GM19035 (cell line): Measurements from ENCODE around the gene SSBP3.

Experiments
- ATAC-seq: cut with Tn5 transposase; IDR thresholded peaks from one replicate; pipeline ENCODE4 v1.9.1; 2021; ENCODE audit not compliant: unreplicated experiment

The SSBP3 gene

DNA sequence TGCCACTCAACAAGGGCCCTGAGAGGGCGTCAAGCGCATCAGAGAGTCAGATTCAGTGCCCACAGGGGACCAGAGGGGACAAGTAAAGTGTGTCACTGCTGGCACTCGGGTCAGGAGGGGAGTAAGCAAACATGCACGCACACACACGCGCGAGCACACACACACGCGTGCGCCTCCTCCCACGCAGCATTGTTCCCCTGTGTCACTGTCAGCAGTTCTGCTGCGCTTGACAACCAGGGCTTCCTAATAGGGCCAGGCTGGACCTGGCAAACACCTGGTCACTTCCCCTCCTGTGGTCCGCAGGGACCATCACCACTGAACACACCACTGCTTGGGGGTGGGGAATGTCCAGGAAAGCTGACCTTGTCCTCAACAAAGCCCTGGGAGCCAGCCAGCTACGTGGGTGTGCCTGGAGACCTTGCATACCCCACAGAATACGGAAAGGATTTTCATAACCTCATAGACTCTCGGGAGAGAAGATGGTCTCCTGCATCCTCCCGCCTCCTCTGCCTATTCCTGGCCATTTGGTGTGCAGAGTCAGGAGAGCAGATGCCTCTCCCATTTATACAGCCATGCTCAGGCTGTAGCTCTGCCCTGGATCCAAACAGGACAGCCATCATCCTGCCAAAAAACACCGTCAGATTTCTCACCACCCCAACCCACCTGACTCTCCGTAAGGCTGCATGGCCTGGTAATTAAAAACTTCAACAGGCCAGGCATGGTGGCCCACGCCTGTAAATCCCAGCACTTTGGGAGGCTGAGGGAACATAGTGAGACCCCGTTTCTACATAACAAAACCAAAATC, 73.2 kb downstream of the SSBP3 start:
- no peak for ATAC-seq

DNA sequence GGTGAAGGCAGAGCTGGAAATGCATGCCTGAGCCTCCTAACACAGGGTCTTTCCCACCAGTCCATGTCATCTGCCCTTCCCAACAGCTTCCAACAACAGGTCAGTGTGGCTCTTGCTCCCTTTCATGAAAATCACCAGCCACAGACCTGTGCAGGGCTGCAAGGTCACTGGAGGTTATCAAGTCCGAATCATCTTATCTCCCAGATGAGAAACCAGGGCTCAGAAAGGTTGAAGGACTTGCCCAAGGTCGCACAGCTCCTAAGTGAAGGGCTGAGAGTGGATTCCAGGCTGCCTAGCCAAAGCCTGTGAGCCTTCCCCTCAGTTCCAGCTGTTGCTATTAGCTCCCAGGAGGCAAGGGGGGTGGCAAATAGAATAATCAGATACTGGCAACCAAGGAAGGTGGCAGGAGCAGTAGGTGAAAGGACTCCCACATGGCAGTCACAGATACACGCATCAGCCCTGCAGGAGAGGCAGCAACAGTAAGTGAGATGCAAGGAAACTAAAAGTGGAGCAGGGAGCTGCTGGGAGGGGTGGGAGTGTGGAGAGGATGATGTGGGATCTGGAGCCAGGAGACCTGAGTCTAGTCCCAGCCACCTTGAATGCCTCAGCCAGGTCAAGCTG, 74.2 kb downstream of the SSBP3 start:
- ATAC-seq: no peak

DNA sequence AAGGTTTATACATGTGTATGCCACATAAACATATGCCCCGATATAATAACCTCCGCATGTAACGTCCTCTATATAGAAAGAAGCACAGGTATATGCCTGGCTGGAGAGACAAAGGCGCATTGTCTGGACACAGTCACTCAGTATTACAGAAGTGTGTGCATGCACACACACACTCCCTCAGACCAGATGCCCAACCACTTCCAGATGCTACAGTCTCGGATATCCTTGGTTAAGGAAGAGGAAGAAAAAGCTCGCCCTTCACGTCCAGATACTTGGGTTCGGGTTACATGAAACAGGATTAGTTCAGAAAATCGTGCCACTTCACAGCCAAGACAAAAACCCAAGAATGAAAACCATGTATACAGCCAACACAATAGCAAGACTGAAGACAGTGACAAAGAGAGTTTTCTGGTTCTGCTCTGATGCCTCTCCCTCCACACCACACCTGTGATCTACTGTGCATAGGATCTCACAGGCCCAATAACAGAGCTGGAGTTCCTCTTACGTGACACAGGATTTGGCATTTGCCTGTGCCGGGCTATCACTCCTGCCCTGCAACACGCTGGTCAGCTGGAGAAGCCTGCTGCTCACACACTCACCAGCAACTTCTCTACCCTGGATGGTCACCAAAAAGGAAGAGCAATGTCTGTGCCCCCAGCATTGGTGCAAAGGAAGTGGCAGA, 75.0 kb downstream of the SSBP3 start:
- no peak for ATAC-seq

DNA sequence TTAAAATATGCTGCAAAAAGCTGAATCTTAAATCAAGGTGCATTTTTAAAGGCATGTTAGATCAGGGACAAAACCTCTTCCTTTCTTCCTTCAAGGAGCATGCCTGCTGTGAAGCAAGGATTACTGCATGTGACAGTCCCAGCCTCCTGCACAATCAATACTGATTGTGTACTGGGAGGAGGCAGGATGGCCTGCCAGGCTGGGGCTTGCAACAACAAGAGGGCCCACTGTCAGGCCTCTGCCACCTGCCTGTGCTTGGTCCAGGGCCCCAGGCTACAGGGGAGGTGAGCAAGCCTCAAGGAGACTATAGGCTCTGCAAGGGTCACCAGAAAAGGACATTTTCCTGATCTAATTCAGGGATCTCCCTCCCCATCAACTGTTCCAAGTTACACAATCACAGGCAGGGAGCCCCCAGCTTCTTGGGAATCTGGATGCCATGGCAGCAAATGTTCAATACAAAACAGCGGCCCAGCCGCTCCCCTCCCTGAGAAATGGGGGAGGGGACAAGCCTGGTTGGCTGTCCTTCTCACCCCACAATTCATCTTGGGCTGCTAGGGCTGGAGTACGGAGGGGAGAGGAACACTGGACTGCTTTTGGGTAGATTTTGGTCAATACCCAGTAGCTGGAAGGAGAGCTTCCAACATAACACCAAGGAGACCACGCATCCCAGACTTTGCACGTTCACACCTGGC, 76.7 kb downstream of the SSBP3 start:
- ATAC-seq: no peak

DNA sequence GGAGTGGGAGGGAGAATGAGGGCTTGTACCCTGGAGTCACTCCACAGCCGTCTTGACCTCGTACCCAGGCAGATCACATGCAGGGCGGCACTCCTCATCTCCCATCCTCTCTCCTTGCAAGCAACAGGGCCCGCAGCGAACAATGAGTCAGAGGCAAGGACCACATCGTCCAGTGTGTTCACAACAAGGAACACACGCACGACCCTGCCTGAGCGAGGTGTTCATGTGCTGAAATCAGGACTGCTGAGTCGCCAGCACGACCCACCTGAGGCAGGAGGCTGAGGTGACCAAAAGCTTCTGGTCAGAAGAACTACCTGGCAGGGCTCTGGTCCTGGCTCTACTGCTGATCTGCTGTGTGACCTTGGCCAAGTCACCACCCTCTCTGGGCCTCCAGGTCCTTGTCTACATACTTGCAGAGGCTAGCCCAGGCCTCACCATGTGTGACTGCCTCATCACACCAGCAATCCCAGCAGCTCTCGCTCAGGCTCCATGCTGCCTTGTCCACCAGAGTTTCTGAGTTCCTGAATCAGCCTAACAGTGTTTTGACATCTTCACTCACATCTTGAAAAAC, 78.0 kb downstream of the SSBP3 start:
- no peak for ATAC-seq

DNA sequence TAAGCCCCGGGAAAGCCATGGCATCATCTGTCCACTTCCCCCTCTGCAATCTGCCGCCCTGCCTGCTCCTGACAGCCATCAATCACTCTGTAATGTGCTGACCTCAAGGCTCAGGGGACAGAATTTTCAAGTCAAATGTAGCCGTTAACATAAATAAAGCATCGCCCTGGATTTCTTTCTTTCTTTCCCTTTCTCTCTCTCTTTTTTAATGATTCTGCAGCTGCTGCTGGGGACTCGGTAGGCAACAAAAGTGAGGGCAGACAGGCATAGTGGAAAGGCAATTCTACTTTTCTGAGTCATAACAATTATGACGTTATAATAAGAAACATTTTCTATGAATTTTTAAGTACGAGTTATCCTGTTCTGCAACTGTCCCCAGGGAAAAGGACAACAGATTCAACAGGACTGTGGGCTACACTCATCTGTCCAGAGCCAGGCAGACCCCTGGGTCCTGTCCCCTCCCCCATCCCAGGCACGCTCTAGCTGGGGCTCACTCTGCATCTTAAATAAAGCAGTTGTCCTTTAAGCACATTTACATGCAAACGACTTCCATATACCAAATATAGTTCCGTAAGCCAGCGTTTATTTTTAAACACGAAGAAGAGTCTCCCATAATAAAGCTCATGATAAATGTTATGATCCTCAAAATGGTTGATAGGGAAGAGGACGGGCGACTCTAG, 78.7 kb downstream of the SSBP3 start:
- no peak for ATAC-seq

DNA sequence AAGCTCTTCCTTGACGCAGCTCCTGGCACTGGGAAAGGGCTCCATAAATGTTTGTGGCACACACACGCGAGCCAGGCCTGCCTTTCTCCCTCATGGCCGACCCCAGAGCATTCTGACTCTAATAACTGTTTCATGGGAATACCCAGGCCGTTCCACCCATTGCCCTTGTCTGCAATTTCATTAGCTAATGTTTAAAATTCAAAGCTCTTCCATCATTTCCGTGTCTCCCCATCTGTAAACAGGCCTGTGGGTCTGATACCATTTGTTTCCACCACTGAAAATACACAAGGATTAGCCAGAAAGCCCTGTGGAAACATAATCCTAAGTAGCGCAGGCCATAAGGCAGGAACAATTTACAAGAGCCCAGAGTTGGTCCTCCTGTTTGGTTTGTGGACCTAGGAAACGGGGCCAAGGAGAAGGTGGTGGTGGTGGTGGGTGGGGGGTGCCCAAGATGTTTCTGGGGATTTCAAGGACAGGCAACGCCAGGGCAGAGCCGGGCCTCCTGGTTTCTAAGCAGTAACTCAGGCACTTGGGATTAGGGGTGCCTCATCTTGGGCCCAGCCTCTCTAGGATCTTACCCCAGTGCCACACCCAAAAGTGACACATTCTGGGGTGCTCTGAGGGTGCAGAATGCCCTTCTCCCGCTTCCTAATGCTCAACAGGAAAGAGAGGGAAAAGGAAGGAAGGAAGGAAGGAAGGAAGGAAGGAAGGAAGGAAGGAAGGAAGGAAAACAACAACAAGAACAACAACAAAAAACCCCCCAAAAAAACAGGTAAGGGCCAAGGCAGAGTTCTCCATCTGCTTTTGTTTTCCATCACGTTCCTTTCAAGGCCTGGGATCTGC, 79.4 kb downstream of the SSBP3 start:
- no peak for ATAC-seq

DNA sequence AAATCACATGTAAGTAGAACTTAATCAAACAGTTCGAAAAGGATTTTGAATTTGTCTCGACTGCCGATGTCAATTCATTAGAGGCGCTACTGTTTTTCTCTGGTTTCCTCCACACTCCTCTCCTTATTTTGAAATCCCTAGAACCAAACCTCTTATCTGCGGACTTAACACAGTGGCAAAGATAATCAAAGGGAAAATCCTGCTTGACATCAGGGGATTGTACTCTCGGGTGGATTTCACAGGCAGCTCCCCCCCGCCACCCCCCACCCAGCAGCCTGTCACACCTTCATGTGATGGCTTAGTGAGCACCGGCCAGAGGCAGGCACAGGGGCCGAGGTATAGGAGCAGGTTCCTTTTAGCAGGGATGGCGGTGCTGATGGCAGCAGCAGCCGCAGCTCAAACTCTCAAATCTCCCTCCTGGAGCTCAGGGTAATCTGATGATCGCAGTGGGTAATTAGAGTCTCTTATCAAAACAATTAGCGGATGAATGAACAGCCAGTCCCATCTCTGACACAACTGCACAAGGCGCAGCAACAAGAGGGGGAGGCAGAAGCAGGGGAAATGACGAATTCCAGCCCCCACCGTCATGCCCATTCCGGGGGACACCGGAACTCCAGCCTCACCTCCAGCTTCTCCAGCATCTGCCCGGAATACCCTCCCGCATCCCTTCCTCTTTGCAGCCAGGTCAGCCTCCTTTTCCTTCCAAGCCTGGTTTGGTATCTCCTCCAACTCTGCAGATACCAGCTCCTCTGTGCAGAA, 80.3 kb downstream of the SSBP3 start:
- no peak for ATAC-seq

DNA sequence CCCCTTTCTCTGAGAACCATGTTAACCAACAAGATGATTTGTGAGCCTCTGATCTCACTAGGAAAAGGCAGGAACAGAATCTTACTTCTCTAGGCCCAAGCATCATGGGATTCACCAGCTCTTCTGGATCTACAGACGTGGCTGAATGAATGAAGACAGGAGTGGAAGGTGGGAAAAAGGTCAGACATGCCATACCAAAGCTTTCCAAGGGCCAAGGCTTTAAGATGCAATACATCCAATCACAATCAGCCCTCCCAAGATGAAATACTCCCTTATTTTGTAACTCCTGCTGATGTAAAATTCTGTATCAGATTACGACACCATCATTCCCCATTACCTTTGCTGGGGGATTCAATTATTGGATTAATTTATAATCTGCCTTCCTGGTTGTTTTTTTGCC, 80.9 kb downstream of the SSBP3 start:
- ATAC-seq: no peak

DNA sequence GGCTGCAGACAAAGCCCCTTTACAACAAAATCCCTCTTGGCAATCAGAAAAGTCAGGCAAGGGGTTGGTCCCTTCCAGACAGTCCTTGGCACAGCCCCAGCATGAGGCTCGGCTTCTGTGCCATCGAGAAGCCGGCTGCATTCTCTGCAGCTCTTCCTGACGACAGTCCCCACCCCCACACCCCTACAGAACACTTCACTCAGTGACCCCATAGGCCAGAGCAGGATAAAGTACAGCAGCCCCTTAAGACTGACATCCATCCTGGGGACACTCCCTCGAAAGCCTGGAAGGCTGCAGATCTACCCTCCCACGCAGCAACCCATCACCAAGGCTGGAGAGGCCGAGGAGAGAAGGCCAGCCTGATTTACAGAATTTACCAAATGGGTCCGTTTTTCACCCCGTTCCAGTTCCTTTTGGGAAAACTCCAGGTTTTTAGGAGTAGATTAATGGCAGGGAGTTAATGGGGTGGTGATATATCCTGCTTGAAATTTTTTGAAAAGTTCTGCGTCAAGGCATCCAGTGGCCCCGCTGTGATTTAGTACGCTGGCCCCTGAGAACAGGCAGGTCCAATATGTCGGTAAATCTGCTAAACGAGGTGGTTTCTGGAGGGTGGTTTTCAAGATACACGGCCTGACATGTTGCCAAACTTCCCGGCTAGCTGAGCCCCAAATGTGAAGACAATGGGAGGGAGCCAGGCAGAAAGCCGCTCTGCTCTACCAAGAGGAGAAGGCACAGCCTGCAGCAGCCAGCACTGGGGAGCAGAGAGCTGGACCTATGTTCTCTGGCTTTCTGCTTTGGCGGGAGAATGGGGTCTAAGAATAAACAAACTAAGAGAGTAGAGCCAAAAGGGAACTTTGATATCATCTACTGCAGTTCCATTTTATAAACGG, 81.7 kb downstream of the SSBP3 start:
- no peak for ATAC-seq

DNA sequence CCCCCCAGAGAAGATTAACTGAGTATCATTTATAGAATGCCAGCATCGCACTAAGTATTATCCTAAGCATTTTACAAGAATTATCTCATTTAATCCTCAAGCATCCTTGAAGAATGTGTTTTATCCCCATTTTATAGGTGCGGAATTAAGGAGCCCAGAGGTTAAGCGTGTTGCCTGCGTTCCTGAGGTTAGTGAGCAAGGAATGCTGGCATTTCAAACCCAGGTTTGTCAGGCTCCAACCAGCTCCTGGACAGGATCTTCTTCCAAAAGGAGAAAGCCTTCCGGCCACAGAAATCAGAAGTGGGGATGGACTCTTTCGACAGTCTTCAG, 82.3 kb downstream of the SSBP3 start:
- ATAC-seq: no peak

DNA sequence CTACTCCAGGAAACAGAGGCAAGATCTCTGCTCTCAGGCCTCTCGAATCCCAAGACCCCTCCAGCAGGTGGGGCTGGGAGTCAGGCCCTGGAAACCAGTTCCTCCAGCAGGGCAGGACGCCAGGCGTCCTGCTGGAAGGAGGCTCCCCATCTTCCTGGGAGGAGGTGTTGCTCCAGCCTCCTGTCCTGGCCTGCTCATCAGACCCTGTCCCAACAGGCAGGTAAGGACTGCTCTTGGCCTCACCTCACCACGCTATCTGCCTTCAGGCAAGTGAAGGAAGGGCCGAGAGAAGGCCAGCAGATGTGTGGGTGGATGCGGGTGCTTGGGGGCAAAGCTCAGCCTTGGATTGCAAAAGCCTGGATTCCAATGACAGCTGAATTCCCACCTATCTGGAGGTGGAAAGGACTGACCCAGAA, 82.9 kb downstream of the SSBP3 start:
- no peak for ATAC-seq

DNA sequence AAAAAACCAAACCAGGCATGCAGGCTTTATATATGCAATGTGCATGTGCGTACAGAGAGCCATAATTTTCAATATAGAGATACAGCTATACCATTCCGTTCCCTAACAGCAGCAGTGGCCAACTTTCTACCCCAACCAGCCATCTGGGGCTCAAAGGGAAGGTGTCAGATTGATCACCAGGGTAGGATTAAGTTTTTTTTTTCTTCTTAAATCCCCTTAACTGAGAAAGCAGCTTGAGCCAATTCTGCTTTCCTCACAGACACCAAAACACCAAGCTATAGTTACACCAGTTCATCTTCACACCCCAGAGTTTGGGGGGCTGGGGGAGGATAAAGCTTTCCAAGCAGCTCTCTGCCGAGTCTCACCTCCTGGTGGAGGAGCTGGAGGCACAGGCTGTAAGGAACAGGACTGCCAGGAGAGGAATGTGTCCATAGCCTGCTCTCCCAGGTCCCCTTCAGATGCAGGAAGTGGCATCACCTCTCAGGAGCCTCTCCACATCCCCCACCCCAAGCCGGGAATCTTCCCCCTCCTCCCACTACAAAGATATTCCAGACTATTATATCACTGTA, 87.9 kb downstream of the SSBP3 start:
- ATAC-seq: no peak

DNA sequence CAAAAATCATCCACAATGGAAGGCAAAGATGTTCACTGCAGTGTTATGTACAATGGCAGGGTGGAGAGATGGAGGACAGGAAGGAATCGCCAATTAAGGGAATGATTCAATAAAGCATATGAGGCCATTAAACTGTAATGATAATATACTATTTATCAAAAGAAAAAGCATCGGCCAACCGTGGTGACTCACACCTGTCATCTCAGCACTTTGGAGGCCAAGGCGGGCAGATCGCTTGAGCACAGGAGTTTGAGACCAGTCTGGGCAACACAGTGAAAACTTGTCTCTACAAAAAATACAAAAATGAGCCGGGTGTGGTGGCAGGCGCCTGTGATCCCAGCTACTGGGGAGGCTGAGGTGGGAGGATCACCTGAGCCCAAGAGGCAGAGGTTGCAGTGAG, 89.1 kb downstream of the SSBP3 start:
- ATAC-seq: no peak

DNA sequence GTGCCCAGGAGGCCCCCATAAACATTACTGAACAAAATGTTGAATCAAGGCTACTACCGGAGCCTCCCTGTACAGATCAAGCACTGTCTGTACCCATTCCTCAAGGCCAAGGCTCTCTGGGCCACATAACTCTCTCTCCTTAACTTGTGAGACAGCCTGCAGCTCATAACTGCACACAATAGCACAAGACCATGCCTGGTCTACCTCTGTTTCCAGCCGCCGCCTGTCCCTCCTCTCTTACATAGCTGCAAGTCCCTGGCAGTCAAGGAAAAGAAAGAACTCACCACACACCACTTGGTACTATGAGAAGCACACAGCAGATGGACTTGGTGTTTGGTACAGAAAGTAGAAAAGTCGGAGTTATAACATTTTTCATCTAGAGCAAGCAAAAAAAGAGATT, 91.1 kb downstream of the SSBP3 start:
- ATAC-seq: no peak

DNA sequence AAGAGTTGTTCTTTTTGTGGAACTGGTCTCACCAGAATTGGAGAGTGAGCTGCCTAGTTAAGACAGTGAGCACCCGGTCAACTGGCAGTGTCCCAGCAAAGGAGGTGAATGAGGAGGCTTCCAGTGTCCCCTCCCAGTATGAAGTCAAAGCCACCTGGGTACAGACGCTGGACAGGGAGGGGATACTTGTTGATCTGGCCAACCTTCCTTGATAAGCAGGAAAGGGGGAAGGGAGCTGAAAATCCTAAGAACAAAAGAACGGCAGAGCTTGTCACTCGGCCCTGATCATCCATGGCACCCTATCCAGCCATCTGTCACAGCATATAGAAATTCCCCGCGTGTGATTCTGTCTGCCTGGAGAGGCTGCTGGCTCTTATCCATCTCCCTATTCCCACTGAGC, 91.5 kb downstream of the SSBP3 start:
- no peak for ATAC-seq

DNA sequence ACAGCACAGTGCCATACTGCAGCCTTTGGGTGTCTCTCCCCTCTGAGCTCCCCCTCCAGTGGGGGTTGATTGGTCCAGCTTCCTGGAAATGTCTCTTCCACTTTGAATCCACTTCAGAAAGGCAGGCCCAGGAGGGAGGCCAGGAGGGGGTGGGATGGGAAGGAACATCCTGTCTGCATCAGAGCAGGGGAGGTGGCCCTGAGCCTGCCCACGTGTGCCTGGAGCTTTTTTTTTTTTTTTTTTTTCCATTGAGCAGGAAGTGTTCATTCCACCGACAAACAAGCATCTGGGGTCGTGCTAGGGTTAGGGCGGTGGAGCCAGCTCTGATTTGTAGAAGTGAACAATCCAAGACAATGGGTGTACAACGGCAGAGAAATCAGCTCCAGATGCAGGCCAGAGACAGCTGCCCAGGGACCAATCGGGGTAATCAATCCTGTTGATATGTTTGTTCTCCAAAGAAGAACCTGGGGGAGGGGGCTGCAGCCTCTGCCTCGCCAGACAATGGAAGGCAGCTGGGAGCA, 93.3 kb downstream of the SSBP3 start:
- ATAC-seq: no peak

DNA sequence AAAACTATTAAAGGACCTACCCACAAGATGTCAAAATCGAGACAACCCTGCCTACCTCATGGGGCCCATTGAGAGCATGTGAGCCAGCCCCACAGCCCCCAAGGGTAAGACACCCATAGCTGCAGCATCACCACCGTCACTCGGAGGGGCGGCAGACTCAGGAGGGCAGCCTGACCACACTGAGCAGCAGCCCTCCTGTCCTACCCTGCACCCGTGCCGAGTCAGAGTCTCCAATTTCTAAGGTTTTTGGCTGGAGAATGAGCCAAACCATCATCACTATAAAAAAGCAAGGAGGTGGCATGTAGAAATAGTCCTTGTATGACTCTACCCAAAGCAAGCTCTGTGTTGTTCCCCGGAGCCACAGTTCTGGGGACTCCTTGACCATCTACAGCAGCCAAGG, 94.7 kb downstream of the SSBP3 start:
- no peak for ATAC-seq
